GM18505 (cell line): Measurements from ENCODE around the gene TFDP1.
"Not testable (repeated sequence)": the region's sequence is repeated elsewhere in the genome, so short reads cannot be mapped to it uniquely, and the experiment has no call there.

ENCODE experiments used
- ATAC-seq: cut with Tn5 transposase; IDR thresholded peaks from one replicate; pipeline ENCODE4 v1.9.1; 2021; ENCODE audit not compliant: unreplicated experiment
- POLR2A ChIP-seq: IDR thresholded peaks from 4 replicates; pipeline ENCODE4 v1.6.1; 2011; ENCODE audit warnings: borderline replicate concordance; ENCODE audit not compliant: insufficient read depth, insufficient read length; ENCODE audit errors: extremely low read depth

The TFDP1 gene

DNA sequence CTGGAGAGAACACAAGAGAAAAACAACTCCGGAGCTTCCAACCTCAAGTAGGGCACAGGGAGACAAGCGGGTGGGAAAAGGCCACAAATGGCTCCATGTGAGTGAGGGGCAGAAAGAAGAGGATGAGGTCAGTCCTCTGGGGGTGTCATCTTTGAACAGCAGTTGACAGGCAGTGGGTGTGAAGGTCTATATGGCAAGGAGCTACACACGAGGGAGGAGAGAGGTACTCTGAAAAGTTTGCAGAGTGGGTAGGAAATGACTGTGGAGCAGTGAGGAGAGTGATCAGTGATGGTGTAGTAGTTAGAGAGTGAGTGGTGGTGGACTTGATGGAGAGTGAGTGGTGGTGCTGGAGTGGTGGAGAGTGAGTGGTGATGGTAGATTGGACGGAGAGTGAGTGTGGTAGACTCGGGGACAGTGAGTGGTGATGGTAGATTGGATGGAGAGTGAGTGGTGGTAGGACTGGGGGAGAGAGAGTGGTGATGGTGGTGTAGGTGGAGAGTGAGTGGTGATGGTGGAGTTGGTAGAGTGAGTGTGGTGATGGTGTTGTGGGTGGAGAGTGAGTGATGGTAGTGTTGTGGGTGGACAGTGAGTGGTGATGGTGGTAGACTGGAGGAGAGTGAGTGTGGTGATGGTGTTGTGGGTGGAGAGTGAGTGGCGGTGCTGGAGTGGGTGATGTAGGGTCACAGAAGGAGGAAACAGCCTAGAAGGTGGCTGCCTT, 4.0 kb downstream of the TFDP1 start:
- no peak for ATAC-seq

DNA sequence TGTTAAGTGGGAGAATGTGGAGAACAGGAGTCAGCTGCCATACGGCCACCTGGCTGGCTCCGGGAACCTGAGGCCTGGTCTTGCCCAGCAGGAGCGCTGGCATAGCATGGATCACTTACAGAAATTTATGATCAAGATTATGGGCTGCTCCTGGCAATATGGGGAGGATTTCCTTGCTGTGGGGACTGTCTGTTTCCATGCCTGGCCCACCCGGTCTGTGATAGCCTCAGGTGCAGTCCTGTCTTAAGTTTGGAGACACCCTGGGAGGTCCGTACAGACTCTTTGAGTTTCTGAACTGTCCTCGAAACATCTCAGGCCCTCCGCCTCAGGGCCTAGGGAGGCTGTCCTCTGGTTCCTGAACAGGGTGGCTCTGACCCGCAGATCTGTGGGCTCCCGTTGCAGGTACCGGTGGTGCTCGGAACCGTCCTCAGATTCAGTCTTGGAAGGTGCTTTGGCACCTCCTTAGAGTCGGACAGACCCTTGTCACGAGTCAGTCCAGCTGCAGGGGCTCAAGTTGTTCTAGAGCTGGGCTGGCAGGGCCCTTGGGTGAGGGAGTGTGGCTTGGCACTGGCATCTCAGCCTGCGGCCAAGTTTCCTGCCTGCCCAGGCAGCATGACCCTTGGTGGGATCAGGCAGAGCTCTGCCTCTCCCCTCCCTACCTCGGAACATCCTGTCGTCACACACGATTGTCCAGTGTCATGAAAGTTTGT, 4.9 kb downstream of the TFDP1 start:
- ATAC-seq, result no peak
- TF ChIP-seq POLR2A, result no peak

More for the DNA sequence above, 4.0 kb downstream of the TFDP1 start:
- no peak for TF ChIP-seq POLR2A

DNA sequence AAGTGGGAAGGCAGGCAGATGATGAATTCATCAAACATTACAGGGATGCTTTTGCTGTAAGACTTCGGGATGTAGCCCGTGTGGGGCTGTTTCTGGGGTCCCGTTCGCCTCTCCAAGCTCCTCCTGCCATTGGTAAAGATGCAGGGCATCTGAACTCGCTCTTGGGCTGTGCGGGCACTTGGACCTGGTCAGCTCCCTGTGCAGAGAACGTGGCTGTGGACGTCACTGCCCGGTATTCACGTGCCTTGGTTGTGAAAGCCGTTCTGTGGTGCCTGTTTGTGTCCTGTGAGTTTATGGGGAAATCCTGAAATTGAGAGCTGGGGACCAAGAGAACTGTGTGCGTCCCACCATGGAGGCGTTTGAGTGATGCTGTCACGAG, 5.4 kb downstream of the TFDP1 start:
- no peak for TF ChIP-seq POLR2A
- no peak for ATAC-seq

- ATAC-seq, result no peak
Measured at GRCh38 chr13:113591750-113592149, 7.2 kb downstream of the TFDP1 start.

GRCh38 chr13:113592571-113592970, 8.0 kb downstream of the TFDP1 start:
- ATAC-seq, result no peak
- TF ChIP-seq POLR2A, result no peak

More at GRCh38 chr13:113591750-113592149, 7.2 kb downstream of the TFDP1 start:
- TF ChIP-seq POLR2A, result no peak

DNA sequence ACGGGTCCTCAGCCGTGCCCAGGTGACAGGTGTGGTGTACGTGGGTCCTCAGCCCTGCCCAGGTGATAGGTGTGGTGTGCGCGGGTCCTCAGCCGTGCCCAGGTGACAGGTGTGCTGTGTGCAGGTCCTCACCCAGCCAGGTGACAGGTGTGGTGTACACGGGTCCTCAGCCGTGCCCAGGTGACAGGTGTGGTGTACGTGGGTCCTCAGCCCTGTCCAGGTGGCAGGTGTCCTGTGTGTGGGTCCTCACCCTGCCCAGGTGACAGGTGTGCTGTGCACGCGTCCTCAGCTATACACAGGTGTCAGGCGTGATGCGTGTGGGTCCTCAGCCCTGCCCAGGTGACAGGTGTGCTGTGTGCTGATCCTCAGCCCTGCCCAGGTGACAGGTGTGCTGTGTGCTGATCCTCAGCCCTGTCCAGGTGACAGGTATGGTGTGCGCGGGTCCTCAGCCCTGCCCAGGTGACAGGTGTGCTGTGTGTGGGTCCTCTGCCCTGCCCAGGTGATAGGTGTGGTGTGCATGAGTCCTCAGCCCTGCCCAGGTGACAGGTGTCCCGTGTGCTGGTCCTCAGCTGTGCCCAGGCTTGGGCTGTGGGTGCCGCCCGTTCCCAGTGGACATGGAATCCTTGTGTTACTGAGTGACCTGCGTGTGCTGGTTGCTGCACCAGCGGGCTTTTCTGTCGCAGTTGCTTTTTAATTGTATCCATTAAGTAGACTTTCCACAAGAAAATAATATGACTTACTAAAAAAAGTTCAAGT, 9.7 kb downstream of the TFDP1 start:
- not testable (repeated sequence) for ATAC-seq

- TF ChIP-seq POLR2A, result no peak
- no peak for ATAC-seq
Measured at GRCh38 chr13:113595131-113595530, 10.6 kb downstream of the TFDP1 start.

DNA sequence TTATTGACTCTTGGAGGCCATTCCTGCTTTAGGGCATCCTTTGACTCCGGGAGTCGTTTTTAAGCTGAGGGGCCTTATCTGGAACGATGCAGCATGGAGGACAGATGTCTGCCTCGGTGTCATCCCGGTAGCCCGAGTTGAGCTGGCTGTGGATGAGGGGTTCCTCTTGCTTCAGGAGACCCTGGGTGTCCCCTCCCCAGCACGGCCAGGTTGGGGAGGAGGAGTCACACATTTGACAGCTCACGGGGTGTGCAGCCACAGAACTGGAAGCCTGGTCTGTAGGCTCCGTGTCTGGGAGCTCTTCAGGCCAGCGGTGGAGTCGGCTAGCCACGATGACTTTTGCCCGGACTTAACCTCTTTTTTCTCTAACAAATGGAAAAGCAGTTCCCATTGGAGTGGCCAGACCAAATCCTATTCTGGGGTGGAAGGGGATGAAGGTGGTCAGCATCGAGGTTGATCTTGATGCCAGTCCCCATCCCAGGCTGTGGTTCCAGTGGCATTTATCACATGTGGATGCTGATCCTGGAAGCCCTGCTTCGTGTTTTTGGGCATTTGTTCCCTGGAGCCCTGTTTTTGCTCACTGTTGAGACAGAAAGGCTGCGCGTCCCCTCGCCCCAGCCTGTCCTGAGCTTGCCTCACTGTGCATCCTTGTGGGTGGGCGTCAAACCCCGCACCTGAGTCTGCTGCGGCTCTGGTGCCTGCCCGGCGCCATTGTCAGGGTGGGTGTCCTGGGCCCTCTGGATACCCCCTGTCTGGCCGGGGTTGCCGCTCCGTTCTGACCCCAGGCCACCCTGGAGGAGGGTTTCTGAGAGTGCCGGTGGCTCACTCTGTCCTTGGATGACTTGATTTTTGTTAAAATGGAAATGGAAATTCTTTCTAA, 12.0 kb downstream of the TFDP1 start:
- ATAC-seq, result no peak
- no peak for TF ChIP-seq POLR2A

DNA sequence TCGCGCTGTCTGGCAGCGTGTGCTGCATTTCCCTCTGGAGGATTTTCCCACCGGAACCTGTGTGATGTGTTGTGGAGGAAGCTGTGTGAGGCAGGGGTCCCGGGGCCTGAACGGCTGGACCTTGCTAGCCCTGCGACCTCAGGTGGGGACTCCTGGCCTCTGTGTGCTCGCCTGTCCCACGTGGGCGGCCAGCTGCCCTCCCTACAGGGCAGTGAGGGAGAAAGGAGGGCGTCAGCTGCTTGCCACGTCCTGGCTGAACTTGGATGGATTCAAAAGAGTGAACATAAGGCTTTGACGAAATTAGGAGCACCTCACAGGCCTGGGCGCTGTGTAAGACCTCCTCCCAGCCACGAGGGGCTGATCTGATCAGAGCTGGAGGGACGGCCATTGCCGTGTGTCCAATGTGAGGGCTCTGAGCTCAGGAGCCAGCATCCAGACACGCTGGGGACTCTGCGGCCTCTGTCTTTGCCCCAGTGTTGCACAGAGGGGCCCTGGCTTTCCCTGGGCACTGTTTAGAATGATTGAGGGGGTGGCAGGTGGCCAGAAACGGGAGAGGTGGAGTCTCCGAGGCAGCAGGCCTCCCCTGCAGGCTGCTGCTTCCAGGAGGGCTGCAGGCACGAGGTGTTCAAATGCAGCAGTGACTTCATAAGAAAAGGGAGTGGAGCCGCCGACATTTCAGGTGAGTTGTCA, 13.0 kb downstream of the TFDP1 start:
- no peak for ATAC-seq
- TF ChIP-seq POLR2A, result no peak

DNA sequence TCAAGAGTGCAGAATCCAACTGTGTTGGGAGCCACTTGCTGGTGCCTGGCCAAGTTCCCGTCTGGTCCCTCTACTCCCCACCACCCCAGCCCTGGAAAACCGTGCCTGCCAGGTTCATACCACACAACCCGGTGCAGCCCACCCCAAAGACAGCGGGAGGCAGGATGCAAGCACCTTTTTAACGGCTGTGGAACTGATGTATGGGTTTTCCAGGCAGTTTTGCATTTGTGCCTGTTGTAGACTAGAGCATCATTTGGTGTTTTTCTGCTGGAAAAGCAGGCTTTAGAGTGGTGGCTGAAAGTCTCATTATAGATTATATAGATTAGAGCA, 13.5 kb downstream of the TFDP1 start:
- no peak for ATAC-seq

GRCh38 chr13:113598481-113598880, 13.9 kb downstream of the TFDP1 start:
- TF ChIP-seq POLR2A, result no peak
- no peak for ATAC-seq

More for the DNA sequence above, 13.5 kb downstream of the TFDP1 start:
- no peak for TF ChIP-seq POLR2A

GRCh38 chr13:113599391-113599790, 14.8 kb downstream of the TFDP1 start:
- ATAC-seq, result no peak
- TF ChIP-seq POLR2A, result no peak
